GM12878 (cell line): ENCODE measurements around the gene BMP2K.

Source experiments
- BRCA1 ChIP-seq: IDR thresholded peaks from 2 replicates; pipeline ENCODE4 v1.6.1; 2011; ENCODE audit warnings: low read depth, low read length, improper control_type of control experiment
- CEBPB ChIP-seq, 2 experiments: fragments of 150-350 bp in 1 of 2; IDR thresholded peaks; 2 replicates each; pipeline ENCODE4 v1.6.1; 2012 to 2014; ENCODE audit warnings: low read depth in 2 of 2, low read length in 2 of 2, borderline replicate concordance in 1 of 2, inconsistent platforms in 1 of 2
- CTCF ChIP-seq, 3 experiments: IDR thresholded peaks in 2 of 3; conservative IDR thresholded peaks in 1 of 3; 2 replicates each; pipeline ENCODE4 v1.5.1; 2011; ENCODE audit warnings: low read depth in 3 of 3, low read length in 3 of 3, mild to moderate bottlenecking in 3 of 3, control low read depth in 2 of 3, moderate library complexity in 2 of 3, inconsistent platforms in 1 of 3, mixed read lengths in 1 of 3; ENCODE audit not compliant: control insufficient read depth in 2 of 3, insufficient read depth in 1 of 3; ENCODE audit errors: extremely low read depth in 1 of 3
- EZH2 ChIP-seq: IDR thresholded peaks from 2 replicates; pipeline ENCODE4 v1.6.1; 2012; ENCODE audit warnings: low read depth, mild to moderate bottlenecking, control low read depth, inconsistent platforms, low read length, borderline replicate concordance; ENCODE audit not compliant: control insufficient read depth
- FOXM1 ChIP-seq: IDR thresholded peaks from 2 replicates; pipeline ENCODE4 v1.6.1; 2012; ENCODE audit warnings: low read depth, mild to moderate bottlenecking, inconsistent platforms, low read length, moderate library complexity
- HDAC6 ChIP-seq: fragments of 200-600 bp; sonication (generic); IDR thresholded peaks from one replicate; pipeline ENCODE4 v1.8.0; 2017; ENCODE audit warnings: antibody characterized with exemption; ENCODE audit not compliant: unreplicated experiment
- JUND ChIP-seq: IDR thresholded peaks from 2 replicates; pipeline ENCODE4 v1.6.1; 2012; ENCODE audit warnings: low read depth, mild to moderate bottlenecking, low read length, improper control_type of control experiment, moderate library complexity
- SRF ChIP-seq, 2 experiments: IDR thresholded peaks; 2 replicates each; pipeline ENCODE4 v1.6.1; 2011; ENCODE audit warnings: low read depth in 2 of 2, low read length in 2 of 2, mild to moderate bottlenecking in 1 of 2, moderate library complexity in 1 of 2
- YBX1 ChIP-seq: fragments of 450-650 bp; IDR thresholded peaks from 2 replicates; pipeline ENCODE4 v1.6.1; 2016; ENCODE audit warnings: antibody characterized with exemption
- TF ChIP-seq, protein P1 (sequence below): fragments of 450-650 bp; IDR thresholded peaks from 2 replicates; pipeline ENCODE4 v1.6.1; 2018; ENCODE audit warnings: mild to moderate bottlenecking, low read depth, moderate library complexity; ENCODE audit not compliant: partially characterized antibody
- TF ChIP-seq, protein P2 (sequence below): fragments of 450-650 bp; IDR thresholded peaks from 2 replicates; pipeline ENCODE4 v1.6.1; 2017; ENCODE audit warnings: borderline replicate concordance

DNA sequence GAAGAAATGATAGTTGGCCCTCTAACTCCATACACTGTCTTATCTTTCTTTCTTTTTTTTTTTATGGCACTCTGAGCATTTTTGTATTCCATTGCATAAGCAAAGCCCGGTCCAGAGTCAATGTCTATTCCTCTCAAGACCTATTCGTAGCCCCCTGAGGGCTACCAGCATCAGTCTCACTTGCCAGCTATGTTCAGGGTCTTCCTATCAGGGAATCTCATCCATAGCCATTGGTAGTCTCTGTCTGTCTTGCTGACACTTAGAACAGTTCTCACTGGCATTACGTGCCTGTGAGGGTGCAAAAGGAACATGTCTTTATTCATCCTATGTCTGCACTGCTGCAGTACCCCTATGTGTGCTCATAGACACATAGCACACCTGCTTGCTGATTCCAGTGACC is 51.0 kb downstream of the BMP2K start:
- TF ChIP-seq SRF (IDR thresholded peaks at IDR 0.05; ENCODE audit: low read depth in 2 of 2, low read length in 2 of 2) (no peak), HDAC6 (no peak), CEBPB (IDR thresholded peaks at IDR 0.05; ENCODE audit: borderline replicate concordance in 1 of 2, low read depth in 2 of 2, low read length in 2 of 2) (no peak), CTCF (IDR thresholded peaks at IDR 0.05 in 2 of 3, conservative IDR thresholded peaks at IDR 0.05 in 1 of 3; ENCODE audit: control insufficient read depth in 2 of 3, extremely low read depth in 1 of 3, insufficient read depth in 1 of 3, low read depth in 3 of 3, low read length in 3 of 3) (no peak), FOXM1 (no peak), JUND (no peak), YBX1 (no peak), BRCA1 (no peak), EZH2 (no peak)
- TF ChIP-seq, protein P1, sequence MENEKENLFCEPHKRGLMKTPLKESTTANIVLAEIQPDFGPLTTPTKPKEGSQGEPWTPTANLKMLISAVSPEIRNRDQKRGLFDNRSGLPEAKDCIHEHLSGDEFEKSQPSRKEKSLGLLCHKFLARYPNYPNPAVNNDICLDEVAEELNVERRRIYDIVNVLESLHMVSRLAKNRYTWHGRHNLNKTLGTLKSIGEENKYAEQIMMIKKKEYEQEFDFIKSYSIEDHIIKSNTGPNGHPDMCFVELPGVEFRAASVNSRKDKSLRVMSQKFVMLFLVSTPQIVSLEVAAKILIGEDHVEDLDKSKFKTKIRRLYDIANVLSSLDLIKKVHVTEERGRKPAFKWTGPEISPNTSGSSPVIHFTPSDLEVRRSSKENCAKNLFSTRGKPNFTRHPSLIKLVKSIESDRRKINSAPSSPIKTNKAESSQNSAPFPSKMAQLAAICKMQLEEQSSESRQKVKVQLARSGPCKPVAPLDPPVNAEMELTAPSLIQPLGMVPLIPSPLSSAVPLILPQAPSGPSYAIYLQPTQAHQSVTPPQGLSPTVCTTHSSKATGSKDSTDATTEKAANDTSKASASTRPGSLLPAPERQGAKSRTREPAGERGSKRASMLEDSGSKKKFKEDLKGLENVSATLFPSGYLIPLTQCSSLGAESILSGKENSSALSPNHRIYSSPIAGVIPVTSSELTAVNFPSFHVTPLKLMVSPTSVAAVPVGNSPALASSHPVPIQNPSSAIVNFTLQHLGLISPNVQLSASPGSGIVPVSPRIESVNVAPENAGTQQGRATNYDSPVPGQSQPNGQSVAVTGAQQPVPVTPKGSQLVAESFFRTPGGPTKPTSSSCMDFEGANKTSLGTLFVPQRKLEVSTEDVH, result no peak
- TF ChIP-seq, protein P2, sequence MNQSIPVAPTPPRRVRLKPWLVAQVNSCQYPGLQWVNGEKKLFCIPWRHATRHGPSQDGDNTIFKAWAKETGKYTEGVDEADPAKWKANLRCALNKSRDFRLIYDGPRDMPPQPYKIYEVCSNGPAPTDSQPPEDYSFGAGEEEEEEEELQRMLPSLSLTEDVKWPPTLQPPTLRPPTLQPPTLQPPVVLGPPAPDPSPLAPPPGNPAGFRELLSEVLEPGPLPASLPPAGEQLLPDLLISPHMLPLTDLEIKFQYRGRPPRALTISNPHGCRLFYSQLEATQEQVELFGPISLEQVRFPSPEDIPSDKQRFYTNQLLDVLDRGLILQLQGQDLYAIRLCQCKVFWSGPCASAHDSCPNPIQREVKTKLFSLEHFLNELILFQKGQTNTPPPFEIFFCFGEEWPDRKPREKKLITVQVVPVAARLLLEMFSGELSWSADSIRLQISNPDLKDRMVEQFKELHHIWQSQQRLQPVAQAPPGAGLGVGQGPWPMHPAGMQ, result no peak
